Activated gamma-delta T cell treated with anti-CD3 and anti-CD28 coated beads, Interleukin-2, amount 50 U/mL, for 16 hours (primary cell): Measurements from ENCODE around the gene TXK.

Experiments used
- DNase-seq: peaks from one replicate; pipeline ENCODE4 v3.0.0-alpha.2; 2020; ENCODE audit warnings: low read depth

The TXK gene

GRCh38 chr4:48017108-48017571 is 116.9 kb downstream of the TXK start:
- no peak for DNase-seq
